T-cell (primary cell): ENCODE results near the gene RAP1GAP2. TPM values are rescaled to one million over a fixed set of nuclear protein-coding genes. Genes with fewer than 3 reads are reported as not detected.
"Not testable (repeated sequence)": the region's sequence is repeated elsewhere in the genome, so short reads cannot be mapped to it uniquely, and the experiment has no call there.

ENCODE experiments used
- ATAC-seq, 4 experiments: fragments of 200-7000 bp in 3 of 4; fragments of 150-1000 bp in 1 of 4; cut with Tn5 transposase; replicated peaks in 1 of 4; 1 replicate in 3 of 4; 2 replicates in 1 of 4; pipeline ENCODE4 v1.10.0; 2021; ENCODE audit warnings: moderate library complexity in 3 of 4, mild to moderate bottlenecking in 2 of 4, moderate number of reproducible peaks in 1 of 4
- CTCF ChIA-PET, 2 donors: fragments of 300-600 bp; sonication (Branson Sonifier 250); formaldehyde crosslinking; loops; one replicate each; lab custom pipeline; 2022; ENCODE audit warnings: antibody characterized with exemption in 2 of 2; lab: Charles Lee
- POLR2A ChIA-PET, 2 donors: fragments of 300-600 bp; sonication (Branson Sonifier 250); formaldehyde crosslinking; loops; one replicate each; lab custom pipeline; 2022; ENCODE audit warnings: antibody characterized with exemption in 2 of 2; lab: Charles Lee
- DNase-seq, 35 experiments: peaks; one replicate each; pipeline versions ENCODE4 v3.0.0 to v3.0.0-alpha.2; 2013 to 2023
- H3K27ac ChIP-seq: one replicate; pipeline ENCODE4 v1.5.1; 2013; ENCODE audit warnings: low read length
- H3K27me3 ChIP-seq, 2 experiments: replicated peaks in 1 of 2; 1 replicate in 1 of 2; 2 replicates in 1 of 2; pipeline versions ENCODE4 v1.6.1 to v1.7.0; 2013; ENCODE audit warnings: low read length in 1 of 2, mixed read lengths in 1 of 2; ENCODE audit not compliant: control insufficient read depth in 2 of 2, insufficient read depth in 2 of 2; ENCODE audit errors: extremely low read depth in 1 of 2
- H3K36me3 ChIP-seq, 2 donors: 1 replicate in 1 of 2; 2 replicates in 1 of 2; pipeline versions ENCODE4 v1.6.1 to v1.7.0; 2013; ENCODE audit warnings: low read length in 1 of 2; ENCODE audit not compliant: control insufficient read depth in 2 of 2, insufficient read depth in 1 of 2; ENCODE audit errors: extremely low read depth in 1 of 2
- H3K4me1 ChIP-seq, 2 experiments: 1 replicate in 1 of 2; 2 replicates in 1 of 2; pipeline versions ENCODE4 v1.6.1 to v1.7.0; 2013; ENCODE audit warnings: low read length in 2 of 2, mixed read lengths in 1 of 2; ENCODE audit not compliant: insufficient read depth in 2 of 2, control insufficient read depth in 1 of 2; ENCODE audit errors: extremely low read depth in 1 of 2
- H3K4me3 ChIP-seq, 2 donors: 1 replicate in 1 of 2; 2 replicates in 1 of 2; pipeline versions ENCODE4 v1.5.1 to v1.7.0; 2013; ENCODE audit warnings: mild to moderate bottlenecking in 2 of 2, low read length in 1 of 2, moderate library complexity in 1 of 2; ENCODE audit not compliant: control insufficient read depth in 1 of 2; ENCODE audit errors: extremely low read depth in 1 of 2
- H3K9me3 ChIP-seq: 2 replicates; pipeline ENCODE4 v1.7.0; 2013
- H3K27ac Mint-ChIP-seq, 2 donors: one replicate each; pipeline ENCODE4 v1.8.0; 2020 to 2021; ENCODE audit warnings: mild to moderate bottlenecking in 2 of 2, mixed read lengths in 2 of 2
- H3K27me3 Mint-ChIP-seq, 2 donors: one replicate each; pipeline ENCODE4 v1.8.0; 2021 to 2022; ENCODE audit warnings: mixed read lengths in 2 of 2
- H3K36me3 Mint-ChIP-seq: one replicate; pipeline ENCODE4 v1.8.0; 2021; ENCODE audit warnings: mixed read lengths
- H3K4me1 Mint-ChIP-seq, 3 donors: one replicate each; pipeline ENCODE4 v1.8.0; 2020 to 2022; ENCODE audit warnings: mixed read lengths in 3 of 3, mild to moderate bottlenecking in 1 of 3
- H3K4me3 Mint-ChIP-seq, 3 donors: one replicate each; pipeline ENCODE4 v1.8.0; 2020 to 2022; ENCODE audit warnings: mild to moderate bottlenecking in 3 of 3, mixed read lengths in 3 of 3, moderate library complexity in 3 of 3
- H3K9me3 Mint-ChIP-seq, 3 donors: one replicate each; pipeline ENCODE4 v1.8.0; 2020 to 2022; ENCODE audit warnings: mixed read lengths in 3 of 3
- WGBS: methylation state at CpG from one replicate; pipeline ENCODE4 v1.1.5; 2013; ENCODE audit warnings: missing lambda C conversion rate; ENCODE audit not compliant: insufficient coverage; 5-methylcytosine and 5-hydroxymethylcytosine counted together
- total RNA-seq, 35 experiments: library from RNA in 6 of 35; stranded (reverse) in 6 of 35; fragments of 120-200 nt in 1 of 35; gene quantifications; one replicate each; pipeline versions ENCODE4 v1.2.1 to v1.2.4 and lab custom pipeline; 2013 to 2026

The RAP1GAP2 gene
- total RNA-seq, 5 donors from 2014 or later (not counting 1 experiment from before 2014, with no cell fraction given) = 8.0 to 77.7 (median 13.3) TPM

- 91% methylated on average over 3 of the region's 5 CpGs for WGBS
- H3K4me1 ChIP-seq = no peaks in the 10 kb centered on the region
- ChIA-PET CTCF (no interaction called here), POLR2A (interaction anchor here (0.5 to 0.7 kb wide), 2 partner anchors 41 to 226 kb away, joined by 3 read pairs; no protein-coding TSS in a partner anchor)
- H3K27me3 ChIP-seq = peaks cover 0 to 10% of the 10 kb centered on the region in 2 experiments
- H3K9me3 ChIP-seq = no peaks in the 10 kb centered on the region
- H3K4me3 ChIP-seq = no peak overlapping the region
- H3K4me1 Mint-ChIP-seq = peaks cover 8 to 11% (median 11%) of the 10 kb centered on the region in 3 donors
- peaks cover 6 to 22% (median 7%) of the 10 kb centered on the region in 3 donors for H3K9me3 Mint-ChIP-seq
- ATAC-seq = no peak
- no peak overlapping the region for H3K4me3 Mint-ChIP-seq
- DNase-seq = no peak
- H3K36me3 ChIP-seq = no peaks in the 10 kb centered on the region
- no peak overlapping the region for H3K27ac ChIP-seq
- peaks cover 6 to 13% of the 10 kb centered on the region in 2 donors for H3K27me3 Mint-ChIP-seq
- H3K36me3 Mint-ChIP-seq = peaks cover 5% of the 10 kb centered on the region
- no peak overlapping the region for H3K27ac Mint-ChIP-seq
These were observed 244.6 kb downstream of the RAP1GAP2 start for GRCh38 chr17:3040882-3041281.

- Mint-ChIP-seq H3K27ac (no peak overlapping the region), H3K36me3 (peaks cover 4% of the 10 kb centered on the region), H3K4me1 (peaks cover 7 to 20% (median 16%) of the 10 kb centered on the region in 3 donors), H3K9me3 (peaks cover 6 to 22% (median 7%) of the 10 kb centered on the region in 3 donors), H3K4me3 (no peak overlapping the region), H3K27me3 (peaks cover 6 to 13% of the 10 kb centered on the region in 2 donors)
- Histone ChIP-seq H3K27ac (no peak overlapping the region), H3K36me3 (no peaks in the 10 kb centered on the region), H3K4me3 (no peak overlapping the region), H3K9me3 (no peaks in the 10 kb centered on the region), H3K27me3 (peaks cover 0 to 10% of the 10 kb centered on the region in 2 experiments), H3K4me1 (peaks cover 3 to 6% of the 10 kb centered on the region in 2 experiments)
- CTCF ChIA-PET = no interaction called here
- DNase-seq = no peak
- ATAC-seq = no peak
- POLR2A ChIA-PET = no interaction called here
- WGBS = 73% methylated on average over 7 of the region's 11 CpGs
These were observed 247.6 kb downstream of the RAP1GAP2 start for GRCh38 chr17:3043737-3044365.

GRCh38 chr17:3046753-3047152, 250.5 kb downstream of the RAP1GAP2 start:
- Histone ChIP-seq H3K27ac (no peak overlapping the region), H3K36me3 (no peaks in the 10 kb centered on the region), H3K27me3 (peaks cover 0 to 11% of the 10 kb centered on the region in 2 experiments), H3K4me1 (peaks cover 5 to 14% of the 10 kb centered on the region in 2 experiments), H3K9me3 (no peaks in the 10 kb centered on the region), H3K4me3 (no peak overlapping the region)
- WGBS = 80% methylated on average over 1 of the region's 3 CpGs
- ChIA-PET CTCF (no interaction called here), POLR2A (no interaction called here)
- Mint-ChIP-seq H3K4me3 (no peak overlapping the region), H3K27me3 (peaks cover 4 to 6% of the 10 kb centered on the region in 2 donors), H3K27ac (no peak overlapping the region), H3K36me3 (peaks cover 4% of the 10 kb centered on the region), H3K9me3 (peaks cover 6 to 22% (median 7%) of the 10 kb centered on the region in 3 donors), H3K4me1 (peaks cover 7 to 13% (median 10%) of the 10 kb centered on the region in 3 donors)
- DNase-seq (no peak), ATAC-seq (no peak)

GRCh38 chr17:3048727-3049471, 252.7 kb downstream of the RAP1GAP2 start:
- Mint-ChIP-seq H3K27ac (peak overlapping the region; percentile 70 to 80), H3K36me3 (peaks cover 4% of the 10 kb centered on the region), H3K9me3 (peaks cover 4 to 7% (median 6%) of the 10 kb centered on the region in 3 donors), H3K4me3 (peak overlapping the region; percentile 90 to 93 (median 90)), H3K27me3 (peaks cover 0 to 3% of the 10 kb centered on the region in 2 donors), H3K4me1 (peaks cover 7 to 13% (median 10%) of the 10 kb centered on the region in 3 donors)
- WGBS = 1% methylated on average over 44 of the region's 50 CpGs
- Histone ChIP-seq H3K4me3 (peak overlapping the region; percentile 83 to 89), H3K9me3 (no peaks in the 10 kb centered on the region), H3K27me3 (peaks cover 0 to 7% of the 10 kb centered on the region in 2 experiments), H3K4me1 (peaks cover 5 to 14% of the 10 kb centered on the region in 2 experiments), H3K27ac (peak overlapping the region; percentile 18), H3K36me3 (no peaks in the 10 kb centered on the region)
- peak; percentile 79 to 96 (median 86) for DNase-seq
- ChIA-PET POLR2A (no interaction called here), CTCF (interaction anchor here in 1 of 2 donors (0.7 to 1.1 kb wide), 3 partner anchors 234 to 778 kb away, joined by 3 read pairs; no protein-coding TSS in a partner anchor)
- ATAC-seq = peak; percentile 97 to 98 (median 97)

- ChIA-PET POLR2A (no interaction called here), CTCF (interaction anchor here in 1 of 2 donors (0.7 to 1.1 kb wide), 2 partner anchors 235 to 283 kb away, joined by 3 read pairs; no protein-coding TSS in a partner anchor)
- Mint-ChIP-seq H3K4me3 (peak overlapping the region; percentile 90 to 93 (median 90)), H3K36me3 (no peaks in the 10 kb centered on the region), H3K27me3 (peaks cover 0 to 3% of the 10 kb centered on the region in 2 donors), H3K27ac (no peak overlapping the region), H3K4me1 (peaks cover 7 to 13% (median 10%) of the 10 kb centered on the region in 3 donors), H3K9me3 (no peaks in the 10 kb centered on the region)
- H3K9me3 ChIP-seq = no peaks in the 10 kb centered on the region
- no peak overlapping the region for H3K27ac ChIP-seq
- WGBS = 100% methylated on average over 6 of the region's 8 CpGs
- H3K4me3 ChIP-seq = no peak overlapping the region
- H3K27me3 ChIP-seq = peaks cover 0 to 4% of the 10 kb centered on the region in 2 experiments
- ATAC-seq = no peak
- no peaks in the 10 kb centered on the region for H3K36me3 ChIP-seq
- no peak for DNase-seq
- peaks cover 5 to 14% of the 10 kb centered on the region in 2 experiments for H3K4me1 ChIP-seq
These were observed 253.6 kb downstream of the RAP1GAP2 start for GRCh38 chr17:3049705-3050295.

- CTCF ChIA-PET, H3K36me3 Mint-ChIP-seq, H3K4me1 Mint-ChIP-seq, H3K27me3 Mint-ChIP-seq, H3K36me3 ChIP-seq, H3K9me3 Mint-ChIP-seq, ATAC-seq, H3K4me3 ChIP-seq, H3K27me3 ChIP-seq, H3K4me3 Mint-ChIP-seq, DNase-seq, H3K27ac Mint-ChIP-seq, H3K27ac ChIP-seq, H3K4me1 ChIP-seq, H3K9me3 ChIP-seq, POLR2A ChIA-PET: not testable (repeated sequence)
- no CpG with 5 or more reads among the region's 2 CpGs for WGBS
These were observed 258.6 kb downstream of the RAP1GAP2 start for GRCh38 chr17:3054868-3055267.
